HEK293 (cell line): Measurements from ENCODE around the gene UGT1A10.

Experiments
- BCL11A ChIP-seq: fragments of 450-650 bp; formaldehyde crosslinking; IDR thresholded peaks from 2 replicates; pipeline ENCODE4 v1.5.1; 2016; ENCODE audit warnings: low read depth, missing biosample characterization, missing genetic modification characterization
- MYNN ChIP-seq: fragments of 450-650 bp; formaldehyde crosslinking; IDR thresholded peaks from 2 replicates; pipeline ENCODE4 v1.5.1; 2016; ENCODE audit warnings: missing biosample characterization, missing genetic modification characterization, borderline replicate concordance
- WT1 ChIP-seq: fragments of 450-650 bp; formaldehyde crosslinking; IDR thresholded peaks from 2 replicates; pipeline ENCODE4 v1.5.1; 2016; ENCODE audit warnings: missing biosample characterization, missing genetic modification characterization
- ZBTB1 ChIP-seq: fragments of 450-650 bp; formaldehyde crosslinking; IDR thresholded peaks from 2 replicates; pipeline ENCODE4 v1.5.1; 2016; ENCODE audit warnings: missing biosample characterization, missing genetic modification characterization
- ZNF248 ChIP-seq: fragments of 450-650 bp; formaldehyde crosslinking; IDR thresholded peaks from 2 replicates; pipeline ENCODE4 v1.5.1; 2017; ENCODE audit warnings: missing biosample characterization, missing genetic modification characterization
- ZNF302 ChIP-seq: fragments of 450-650 bp; formaldehyde crosslinking; IDR thresholded peaks from 2 replicates; pipeline ENCODE4 v1.5.1; 2016; ENCODE audit warnings: missing biosample characterization, missing genetic modification characterization, low read depth
- ZNF654 ChIP-seq: fragments of 450-650 bp; formaldehyde crosslinking; IDR thresholded peaks from 2 replicates; pipeline ENCODE4 v1.5.1; 2016; ENCODE audit warnings: low read depth, missing biosample characterization, missing genetic modification characterization
- TF ChIP-seq, protein P1 (sequence below): fragments of 450-650 bp; formaldehyde crosslinking; IDR thresholded peaks from 2 replicates; pipeline ENCODE4 v1.5.1; 2016; ENCODE audit warnings: missing biosample characterization, missing genetic modification characterization
- TF ChIP-seq, protein P2 (sequence below): fragments of 450-650 bp; formaldehyde crosslinking; IDR thresholded peaks from 2 replicates; pipeline ENCODE4 v1.5.1; 2016; ENCODE audit warnings: missing biosample characterization, missing genetic modification characterization
- TF ChIP-seq, protein P3 (sequence below): fragments of 450-650 bp; formaldehyde crosslinking; IDR thresholded peaks from 2 replicates; pipeline ENCODE4 v1.5.1; 2016; ENCODE audit warnings: missing biosample characterization, missing genetic modification characterization, low read depth

DNA sequence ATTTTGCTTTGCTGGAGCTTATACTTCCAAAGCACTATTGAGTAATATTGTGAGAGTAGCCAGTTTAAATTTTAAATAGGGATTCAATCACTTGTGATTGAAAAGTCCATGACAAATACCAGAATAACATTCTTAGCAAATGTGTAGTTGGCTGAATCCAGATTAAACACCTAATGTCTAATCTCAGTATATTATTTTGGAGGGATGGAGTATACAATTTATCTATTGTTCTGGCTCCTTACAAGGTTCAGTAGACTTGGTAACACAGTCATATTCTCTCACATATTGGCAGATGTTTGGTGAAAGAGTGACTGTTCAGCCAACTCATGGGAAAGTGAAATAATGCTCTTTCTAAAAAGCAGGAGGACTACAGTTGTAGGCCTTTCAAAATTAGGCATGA, 37.6 kb downstream of the UGT1A10 start:
- TF ChIP-seq WT1: no peak
- TF ChIP-seq, protein P1, sequence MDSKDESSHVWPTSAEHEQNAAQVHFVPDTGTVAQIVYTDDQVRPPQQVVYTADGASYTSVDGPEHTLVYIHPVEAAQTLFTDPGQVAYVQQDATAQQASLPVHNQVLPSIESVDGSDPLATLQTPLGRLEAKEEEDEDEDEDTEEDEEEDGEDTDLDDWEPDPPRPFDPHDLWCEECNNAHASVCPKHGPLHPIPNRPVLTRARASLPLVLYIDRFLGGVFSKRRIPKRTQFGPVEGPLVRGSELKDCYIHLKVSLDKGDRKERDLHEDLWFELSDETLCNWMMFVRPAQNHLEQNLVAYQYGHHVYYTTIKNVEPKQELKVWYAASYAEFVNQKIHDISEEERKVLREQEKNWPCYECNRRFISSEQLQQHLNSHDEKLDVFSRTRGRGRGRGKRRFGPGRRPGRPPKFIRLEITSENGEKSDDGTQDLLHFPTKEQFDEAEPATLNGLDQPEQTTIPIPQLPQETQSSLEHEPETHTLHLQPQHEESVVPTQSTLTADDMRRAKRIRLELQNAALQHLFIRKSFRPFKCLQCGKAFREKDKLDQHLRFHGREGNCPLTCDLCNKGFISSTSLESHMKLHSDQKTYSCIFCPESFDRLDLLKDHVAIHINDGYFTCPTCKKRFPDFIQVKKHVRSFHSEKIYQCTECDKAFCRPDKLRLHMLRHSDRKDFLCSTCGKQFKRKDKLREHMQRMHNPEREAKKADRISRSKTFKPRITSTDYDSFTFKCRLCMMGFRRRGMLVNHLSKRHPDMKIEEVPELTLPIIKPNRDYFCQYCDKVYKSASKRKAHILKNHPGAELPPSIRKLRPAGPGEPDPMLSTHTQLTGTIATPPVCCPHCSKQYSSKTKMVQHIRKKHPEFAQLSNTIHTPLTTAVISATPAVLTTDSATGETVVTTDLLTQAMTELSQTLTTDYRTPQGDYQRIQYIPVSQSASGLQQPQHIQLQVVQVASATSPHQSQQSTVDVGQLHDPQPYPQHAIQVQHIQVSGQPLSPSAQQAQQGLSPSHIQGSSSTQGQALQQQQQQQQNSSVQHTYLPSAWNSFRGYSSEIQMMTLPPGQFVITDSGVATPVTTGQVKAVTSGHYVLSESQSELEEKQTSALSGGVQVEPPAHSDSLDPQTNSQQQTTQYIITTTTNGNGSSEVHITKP (tag by site-specific recombination): no peak
- TF ChIP-seq ZBTB1 (tag by site-specific recombination): no peak
- TF ChIP-seq, protein P2, sequence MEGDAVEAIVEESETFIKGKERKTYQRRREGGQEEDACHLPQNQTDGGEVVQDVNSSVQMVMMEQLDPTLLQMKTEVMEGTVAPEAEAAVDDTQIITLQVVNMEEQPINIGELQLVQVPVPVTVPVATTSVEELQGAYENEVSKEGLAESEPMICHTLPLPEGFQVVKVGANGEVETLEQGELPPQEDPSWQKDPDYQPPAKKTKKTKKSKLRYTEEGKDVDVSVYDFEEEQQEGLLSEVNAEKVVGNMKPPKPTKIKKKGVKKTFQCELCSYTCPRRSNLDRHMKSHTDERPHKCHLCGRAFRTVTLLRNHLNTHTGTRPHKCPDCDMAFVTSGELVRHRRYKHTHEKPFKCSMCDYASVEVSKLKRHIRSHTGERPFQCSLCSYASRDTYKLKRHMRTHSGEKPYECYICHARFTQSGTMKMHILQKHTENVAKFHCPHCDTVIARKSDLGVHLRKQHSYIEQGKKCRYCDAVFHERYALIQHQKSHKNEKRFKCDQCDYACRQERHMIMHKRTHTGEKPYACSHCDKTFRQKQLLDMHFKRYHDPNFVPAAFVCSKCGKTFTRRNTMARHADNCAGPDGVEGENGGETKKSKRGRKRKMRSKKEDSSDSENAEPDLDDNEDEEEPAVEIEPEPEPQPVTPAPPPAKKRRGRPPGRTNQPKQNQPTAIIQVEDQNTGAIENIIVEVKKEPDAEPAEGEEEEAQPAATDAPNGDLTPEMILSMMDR (tag by site-specific recombination): no peak
- TF ChIP-seq MYNN (tag by site-specific recombination): no peak
- no peak for TF ChIP-seq BCL11A (tag by site-specific recombination)
- TF ChIP-seq, protein P3, sequence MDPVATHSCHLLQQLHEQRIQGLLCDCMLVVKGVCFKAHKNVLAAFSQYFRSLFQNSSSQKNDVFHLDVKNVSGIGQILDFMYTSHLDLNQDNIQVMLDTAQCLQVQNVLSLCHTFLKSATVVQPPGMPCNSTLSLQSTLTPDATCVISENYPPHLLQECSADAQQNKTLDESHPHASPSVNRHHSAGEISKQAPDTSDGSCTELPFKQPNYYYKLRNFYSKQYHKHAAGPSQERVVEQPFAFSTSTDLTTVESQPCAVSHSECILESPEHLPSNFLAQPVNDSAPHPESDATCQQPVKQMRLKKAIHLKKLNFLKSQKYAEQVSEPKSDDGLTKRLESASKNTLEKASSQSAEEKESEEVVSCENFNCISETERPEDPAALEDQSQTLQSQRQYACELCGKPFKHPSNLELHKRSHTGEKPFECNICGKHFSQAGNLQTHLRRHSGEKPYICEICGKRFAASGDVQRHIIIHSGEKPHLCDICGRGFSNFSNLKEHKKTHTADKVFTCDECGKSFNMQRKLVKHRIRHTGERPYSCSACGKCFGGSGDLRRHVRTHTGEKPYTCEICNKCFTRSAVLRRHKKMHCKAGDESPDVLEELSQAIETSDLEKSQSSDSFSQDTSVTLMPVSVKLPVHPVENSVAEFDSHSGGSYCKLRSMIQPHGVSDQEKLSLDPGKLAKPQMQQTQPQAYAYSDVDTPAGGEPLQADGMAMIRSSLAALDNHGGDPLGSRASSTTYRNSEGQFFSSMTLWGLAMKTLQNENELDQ (tag by site-specific recombination): no peak
- no peak for TF ChIP-seq ZNF654
- no peak for TF ChIP-seq ZNF302 (tag by site-specific recombination)
- no peak for TF ChIP-seq ZNF248 (tag by site-specific recombination)
